Middle frontal gyrus (tissue), 1 donor: ENCODE data around the gene MRPS7.

ENCODE experiments used
- DNase-seq: peaks from one replicate; pipeline ENCODE4 v3.0.0-alpha.2; 2015; ENCODE audit warnings: low spot score; ENCODE audit errors: extremely low spot score

Gene MRPS7

DNA sequence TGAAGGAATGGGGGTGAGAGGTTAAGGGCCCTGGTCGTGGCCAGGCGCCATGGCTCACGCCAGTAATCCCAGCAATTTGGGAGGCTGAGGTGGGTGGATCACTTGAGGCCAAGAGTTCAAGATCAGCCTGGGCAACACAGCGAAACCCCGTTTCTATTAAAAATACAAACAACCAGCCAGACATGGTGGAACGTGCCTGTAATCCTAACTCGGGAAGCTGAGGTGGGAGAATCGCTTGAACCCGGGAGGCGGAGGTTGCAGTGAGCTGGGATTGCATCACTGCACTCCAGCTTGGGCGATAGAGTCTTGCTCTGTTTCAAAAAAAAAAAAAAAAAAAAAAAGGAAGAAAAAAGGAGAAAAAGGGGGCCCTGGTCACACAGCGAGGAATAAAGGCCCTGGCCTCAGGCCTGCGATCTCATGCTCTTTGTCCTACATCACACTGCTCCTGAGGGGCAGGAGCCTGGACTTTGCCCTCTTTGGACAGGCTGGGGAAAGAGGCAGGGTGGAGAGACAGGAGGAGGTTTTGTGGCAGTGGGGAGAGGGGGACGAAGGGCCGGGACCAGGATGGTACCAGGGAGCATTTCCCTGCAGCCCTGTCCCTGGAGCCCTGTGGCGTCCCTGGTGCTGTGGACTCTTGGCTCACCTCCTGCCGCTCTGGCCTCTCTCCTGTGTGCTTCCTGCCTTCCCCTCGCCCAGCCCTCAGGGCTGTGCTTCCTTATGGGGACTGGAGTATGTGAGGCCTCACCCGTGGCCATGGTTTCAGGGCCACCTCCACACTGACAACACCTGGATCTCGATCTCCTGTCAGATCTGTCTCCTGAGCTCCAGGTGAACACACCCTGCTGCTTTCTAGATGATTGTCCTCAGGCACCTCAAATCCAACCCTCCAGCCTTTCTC lies 47.3 kb downstream of the MRPS7 start:
- DNase-seq = no peak

DNA sequence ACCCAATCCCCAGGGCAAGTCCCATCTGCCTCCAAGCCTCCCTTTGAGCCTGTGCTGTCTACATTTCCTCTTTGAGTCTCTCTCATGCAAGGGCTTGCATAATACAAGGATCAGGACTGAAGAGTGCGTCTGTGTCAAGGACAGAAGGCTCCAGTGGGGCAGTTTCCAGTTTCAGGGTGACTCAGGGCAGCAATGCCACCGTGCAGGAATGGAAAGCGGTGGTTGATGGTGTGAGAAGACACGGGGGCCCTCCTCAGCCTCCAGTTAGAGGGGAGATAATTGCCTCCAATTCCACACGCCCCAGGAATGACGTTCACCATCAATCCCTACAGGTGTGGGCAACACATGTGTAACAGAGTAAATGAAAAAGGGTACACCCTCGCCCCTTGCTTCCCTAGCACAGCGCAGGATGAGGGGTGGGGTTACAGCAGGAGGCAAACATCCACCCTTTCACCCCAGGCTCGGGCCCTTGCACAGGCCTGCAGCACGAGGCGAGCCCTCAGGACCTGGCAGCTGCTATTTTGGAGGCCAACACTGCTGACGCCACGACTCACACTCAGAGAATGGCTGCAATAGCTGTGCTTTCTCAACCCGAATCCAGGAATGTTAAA lies 52.4 kb downstream of the MRPS7 start:
- DNase-seq = no peak

DNA sequence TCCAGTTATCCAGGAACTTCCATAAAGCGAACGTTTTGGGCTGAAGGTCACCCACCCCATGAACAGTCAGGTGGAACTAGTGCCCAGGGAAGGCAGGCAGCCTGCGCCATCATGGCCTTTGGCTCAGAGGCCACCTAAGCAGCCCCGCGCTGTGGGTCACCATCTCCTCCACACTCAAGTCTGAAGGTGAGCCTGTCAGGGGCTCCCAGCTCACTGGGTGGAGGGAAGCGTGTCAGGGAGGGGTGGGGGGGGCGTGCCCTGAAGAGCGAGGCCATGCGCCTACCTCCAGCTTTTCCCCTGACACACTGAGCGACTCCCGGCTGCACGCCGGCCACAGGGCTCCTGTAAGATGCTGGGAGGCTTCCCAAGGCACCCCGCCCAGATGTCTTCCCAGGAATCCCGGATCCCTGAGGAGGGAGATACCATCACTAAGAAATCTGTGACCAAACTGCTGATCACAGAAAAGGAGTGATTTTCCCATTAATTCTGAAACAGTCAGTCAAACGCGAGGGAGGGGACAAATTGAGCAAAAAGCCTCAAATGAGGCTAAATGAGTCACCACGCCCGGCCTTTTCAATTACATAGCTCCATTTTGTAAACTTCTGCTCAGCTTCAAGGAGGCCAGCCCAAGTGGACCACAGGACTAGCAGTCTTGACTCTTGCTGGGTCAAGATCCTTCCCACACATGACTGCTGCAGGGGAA lies 54.0 kb downstream of the MRPS7 start:
- no peak for DNase-seq
